IMR-90 (cell line): ENCODE results near the gene PIPOX. TPM values are rescaled to one million over a fixed set of nuclear protein-coding genes. Genes with fewer than 3 reads are reported as not detected.

Experiments used
- ATAC-seq: fragments of 200-7000 bp; cut with Tn5 transposase; 2 replicates; pipeline ENCODE4 v1.9.1; 2020; ENCODE audit warnings: low read depth, mild to moderate bottlenecking, moderate library complexity
- BruUV-seq: library from RNA; stranded (reverse); fragments of 400-500 nt; replicated peaks from 2 replicates; lab custom pipeline; 2021; lab: Mats Ljungman, UMichigan
- CTCF ChIA-PET: fragments of 300-600 bp; formaldehyde crosslinking; extraction: SDS; loops from one replicate; lab custom pipeline; 2021; ENCODE audit warnings: antibody characterized with exemption; lab: Yijun Ruan, JAX
- POLR2A ChIA-PET: fragments of 300-600 bp; sonication (Branson Sonifier 250); formaldehyde crosslinking; loops from one replicate; lab custom pipeline; 2022; ENCODE audit warnings: antibody characterized with exemption; ENCODE audit not compliant: unreplicated experiment; lab: Charles Lee
- DNase-seq: peaks from one replicate; pipeline ENCODE4 v3.0.0; 2013
- H2AFZ ChIP-seq: replicated peaks from 2 replicates; pipeline ENCODE3; 2013; ENCODE audit warnings: low read length, mild to moderate bottlenecking; ENCODE audit not compliant: poor library complexity
- H2AK5ac ChIP-seq: 2 replicates; pipeline ENCODE4 v1.6.1; 2013; ENCODE audit warnings: low read depth, low read length, inconsistent platforms
- H2AK9ac ChIP-seq: replicated peaks from 2 replicates; pipeline ENCODE3; 2013; ENCODE audit warnings: mild to moderate bottlenecking, low read depth, low read length, moderate library complexity; ENCODE audit not compliant: poor library complexity
- H2BK120ac ChIP-seq: 2 replicates; pipeline ENCODE4 v1.6.1; 2013; ENCODE audit warnings: low read depth, low read length, inconsistent platforms
- H2BK15ac ChIP-seq: 3 replicates; pipeline ENCODE4 v1.6.1; 2013; ENCODE audit warnings: low read depth, low read length, inconsistent platforms
- H2BK20ac ChIP-seq: 2 replicates; pipeline ENCODE4 v1.6.1; 2013; ENCODE audit warnings: low read depth, mild to moderate bottlenecking, inconsistent platforms, low read length, moderate library complexity
- H2BK5ac ChIP-seq: 2 replicates; pipeline ENCODE4 v1.6.1; 2013; ENCODE audit warnings: mild to moderate bottlenecking, low read depth, low read length, inconsistent platforms; ENCODE audit not compliant: poor library complexity, severe bottlenecking
- H3K14ac ChIP-seq: replicated peaks from 2 replicates; pipeline ENCODE4 v1.6.1; 2013; ENCODE audit warnings: low read depth, low read length, inconsistent platforms
- H3K18ac ChIP-seq: 2 replicates; pipeline ENCODE4 v1.6.1; 2013; ENCODE audit warnings: low read depth, low read length, control low read depth
- H3K23ac ChIP-seq: 2 replicates; pipeline ENCODE4 v1.6.1; 2013; ENCODE audit warnings: low read depth, low read length, inconsistent platforms
- H3K27ac ChIP-seq: 2 replicates; pipeline ENCODE4 v1.5.1; 2013; ENCODE audit warnings: mild to moderate bottlenecking, control low read depth, low read length; ENCODE audit not compliant: insufficient read depth
- H3K27me3 ChIP-seq: 2 replicates; pipeline ENCODE4 v1.6.1; 2013; ENCODE audit warnings: low read length; ENCODE audit not compliant: control insufficient read depth, insufficient read depth
- H3K36me3 ChIP-seq: 2 replicates; pipeline ENCODE4 v1.6.1; 2013; ENCODE audit warnings: low read length, mixed read lengths; ENCODE audit not compliant: control insufficient read depth, insufficient read depth
- H3K4ac ChIP-seq: 2 replicates; pipeline ENCODE4 v1.6.1; 2013; ENCODE audit warnings: low read depth, low read length, inconsistent platforms
- H3K4me1 ChIP-seq: 2 replicates; pipeline ENCODE4 v1.6.1; 2013; ENCODE audit warnings: low read length, mixed read lengths; ENCODE audit not compliant: control insufficient read depth, insufficient read depth
- H3K4me2 ChIP-seq: 2 replicates; pipeline ENCODE4 v1.6.1; 2013; ENCODE audit warnings: low read depth, mild to moderate bottlenecking, control low read depth, low read length, moderate library complexity
- H3K4me3 ChIP-seq: 2 replicates; pipeline ENCODE4 v1.5.1; 2013; ENCODE audit warnings: low read depth, mild to moderate bottlenecking, control low read depth, low read length, moderate library complexity; ENCODE audit not compliant: insufficient read depth
- H3K56ac ChIP-seq: 2 replicates; pipeline ENCODE4 v1.6.1; 2013; ENCODE audit warnings: low read length, inconsistent platforms; ENCODE audit not compliant: insufficient read depth; ENCODE audit errors: extremely low read depth
- H3K79me1 ChIP-seq, 2 experiments: 2 replicates each; pipeline ENCODE4 v1.6.1; 2013; ENCODE audit warnings: low read length in 2 of 2, inconsistent platforms in 1 of 2, low read depth in 1 of 2
- H3K9ac ChIP-seq: 2 replicates; pipeline ENCODE4 v1.6.1; 2013; ENCODE audit warnings: low read depth, low read length, control low read depth
- H3K9me1 ChIP-seq: 2 replicates; pipeline ENCODE4 v1.6.1; 2013; ENCODE audit warnings: low read length, inconsistent platforms; ENCODE audit not compliant: insufficient read depth
- H3K9me3 ChIP-seq: 2 replicates; pipeline ENCODE4 v1.6.1; 2013; ENCODE audit warnings: low read length; ENCODE audit not compliant: control insufficient read depth, insufficient read depth
- H4K20me1 ChIP-seq: 2 replicates; pipeline ENCODE4 v1.6.1; 2013; ENCODE audit warnings: low read length, inconsistent platforms; ENCODE audit not compliant: insufficient read depth
- H4K5ac ChIP-seq: 2 replicates; pipeline ENCODE4 v1.6.1; 2013; ENCODE audit warnings: mild to moderate bottlenecking, low read depth, low read length, control low read depth
- H4K8ac ChIP-seq, 2 experiments: 2 replicates each; pipeline ENCODE4 v1.6.1; 2013; ENCODE audit warnings: low read depth in 2 of 2, low read length in 2 of 2, control low read depth in 1 of 2, inconsistent platforms in 1 of 2
- H4K91ac ChIP-seq: 2 replicates; pipeline ENCODE4 v1.6.1; 2013; ENCODE audit warnings: low read depth, low read length, inconsistent platforms; ENCODE audit not compliant: insufficient read depth
- BHLHE40 ChIP-seq: fragments of 150-350 bp; IDR thresholded peaks from 2 replicates; pipeline ENCODE4 v1.6.1; 2016; ENCODE audit warnings: mild to moderate bottlenecking, low read depth, low read length
- CEBPB ChIP-seq: IDR thresholded peaks from 2 replicates; pipeline ENCODE4 v1.6.1; 2012; ENCODE audit warnings: low read depth, low read length, improper control_type of control experiment
- CHD1 ChIP-seq: IDR thresholded peaks from 2 replicates; pipeline ENCODE4 v1.6.1; 2012; ENCODE audit warnings: low read depth, low read length, improper control_type of control experiment
- ELK1 ChIP-seq: fragments of 150-350 bp; IDR thresholded peaks from 2 replicates; pipeline ENCODE4 v1.6.1; 2016; ENCODE audit warnings: low read depth, mild to moderate bottlenecking, low read length, moderate library complexity, borderline replicate concordance
- FOS ChIP-seq: fragments of 150-350 bp; IDR thresholded peaks from 2 replicates; pipeline ENCODE4 v1.6.1; 2016; ENCODE audit warnings: low read depth, low read length
- MAFK ChIP-seq: IDR thresholded peaks from 2 replicates; pipeline ENCODE4 v1.6.1; 2012; ENCODE audit warnings: low read depth, low read length, improper control_type of control experiment
- MAZ ChIP-seq: IDR thresholded peaks from 2 replicates; pipeline ENCODE4 v1.6.1; 2012; ENCODE audit warnings: low read depth, mild to moderate bottlenecking, low read length, improper control_type of control experiment, moderate library complexity, borderline replicate concordance
- MXI1 ChIP-seq: IDR thresholded peaks from 2 replicates; pipeline ENCODE4 v1.6.1; 2012; ENCODE audit warnings: low read depth, mild to moderate bottlenecking, low read length, moderate library complexity, borderline replicate concordance
- POLR2A ChIP-seq: IDR thresholded peaks from 2 replicates; pipeline ENCODE4 v1.6.1; 2012; ENCODE audit warnings: mild to moderate bottlenecking, low read depth, low read length
- RAD21 ChIP-seq: IDR thresholded peaks from 2 replicates; pipeline ENCODE4 v1.6.1; 2012; ENCODE audit warnings: low read length, improper control_type of control experiment
- RCOR1 ChIP-seq: IDR thresholded peaks from 2 replicates; pipeline ENCODE4 v1.6.1; 2012; ENCODE audit warnings: mild to moderate bottlenecking, low read length, improper control_type of control experiment; ENCODE audit not compliant: insufficient replicate concordance
- RFX5 ChIP-seq: IDR thresholded peaks from 2 replicates; pipeline ENCODE4 v1.8.0; 2012; ENCODE audit warnings: low read depth, mild to moderate bottlenecking, low read length, moderate library complexity
- SMC3 ChIP-seq: fragments of 150-350 bp; IDR thresholded peaks from 2 replicates; pipeline ENCODE4 v1.6.1; 2016; ENCODE audit warnings: low read depth, mild to moderate bottlenecking, antibody characterized with exemption, low read length, moderate library complexity
- WGBS, 2 experiments: methylation state at CpG; one replicate each; pipeline versions ENCODE4 v1.1.5 to v1.1.7; 2013; ENCODE audit warnings: missing lambda C conversion rate in 2 of 2; ENCODE audit not compliant: insufficient read length in 1 of 2; ENCODE audit errors: extremely low coverage in 2 of 2; 5-methylcytosine and 5-hydroxymethylcytosine counted together
- dilution Hi-C: fragments of 300-500 bp; cut with HindIII; formaldehyde crosslinking; loops from one replicate; pipeline ENCODE4 v1.14.3; 2018; ENCODE audit warnings: low sequenced_read_pairs; ENCODE audit not compliant: unreplicated experiment
- in situ Hi-C: fragments of 300-500 bp; cut with MboI; formaldehyde crosslinking; loops from 3 replicates; pipeline ENCODE4 v1.14.3; 2019; ENCODE audit warnings: low sequenced_read_pairs, inconsistent platforms, mixed read lengths
- intact Hi-C: fragments of 100-400 bp; cut with micrococcal nuclease; formaldehyde crosslinking; loops from 2 replicates; pipeline ENCODE4 v1.10.0; 2022
- polyA plus RNA-seq, 3 experiments: library from polyadenylated mRNA; depleted of rRNA; stranded (reverse); fragments of >200 nt; gene quantifications; 2 replicates each; pipeline ENCODE4 v1.2.3, GENCODE V29; 2012; ENCODE audit warnings: low replicate concordance in 1 of 3
- total RNA-seq: library from RNA; depleted of rRNA; stranded (reverse); fragments of >200 nt; gene quantifications from 2 replicates; pipeline ENCODE4 v1.2.3, GENCODE V29; 2012
- TF ChIP-seq, protein P1 (sequence below): conservative IDR thresholded peaks from 2 replicates; pipeline ENCODE4 v1.5.1; 2012; ENCODE audit warnings: mild to moderate bottlenecking, low read depth, low read length, improper control_type of control experiment

The PIPOX gene
- total and polyA plus RNA-seq, 2 of the 4 experiments (the other 2 are of a cell fraction) = 0.43 to 1.3 TPM

GRCh38 chr17:29077320-29077719 is 34.4 kb downstream of the PIPOX start:
- in situ Hi-C loops (no loop called here), dilution Hi-C loops (no loop called here), intact Hi-C loops (no loop called here)
- no TSS peak for BruUV-seq
- Histone ChIP-seq H3K27ac (no peak overlapping the region), H3K79me1 (no peaks in the 10 kb centered on the region), H3K36me3 (peaks cover 43% of the 10 kb centered on the region), H3K27me3 (peaks cover 2% of the 10 kb centered on the region; the same call in 1 of the 2 replicates), H3K4me2 (no peak overlapping the region), H3K4me1 (no peaks in the 10 kb centered on the region), H3K56ac (no peak overlapping the region), H3K23ac (no peak overlapping the region), H3K9me3 (no peaks in the 10 kb centered on the region), H2AFZ (no peak overlapping the region), H4K8ac (no peak overlapping the region), H3K9ac (no peak overlapping the region), H3K9me1 (0 out of 2 replicates have a peak, but pooled peaks cover 1% of the 10 kb centered on the region), H3K4ac (no peak overlapping the region), H3K14ac (no peak overlapping the region), H2BK120ac (no peak overlapping the region), H4K20me1 (no peaks in the 10 kb centered on the region; the same call in 1 of the 2 replicates), H2AK9ac (no peak overlapping the region), H2AK5ac (no peak overlapping the region), H4K91ac (no peak overlapping the region), H3K18ac (no peak overlapping the region), H2BK15ac (no peak overlapping the region), H4K5ac (no peak overlapping the region), H2BK5ac (no peak overlapping the region), H2BK20ac (no peak overlapping the region), H3K4me3 (no peak overlapping the region)
- POLR2A ChIA-PET = no interaction called here
- 70% methylated on average over 2 of the region's 7 CpGs; no CpG with 5 or more reads in 1 of the 2 experiments for WGBS, 2 experiments
- TF ChIP-seq FOS (no peak), MAFK (no peak), CHD1 (no peak), RFX5 (no peak), ELK1 (no peak), SMC3 (no peak), POLR2A (no peak), MAZ (no peak), RCOR1 (no peak), BHLHE40 (no peak), RAD21 (no peak), CEBPB (no peak), MXI1 (no peak)
- TF ChIP-seq, protein P1, sequence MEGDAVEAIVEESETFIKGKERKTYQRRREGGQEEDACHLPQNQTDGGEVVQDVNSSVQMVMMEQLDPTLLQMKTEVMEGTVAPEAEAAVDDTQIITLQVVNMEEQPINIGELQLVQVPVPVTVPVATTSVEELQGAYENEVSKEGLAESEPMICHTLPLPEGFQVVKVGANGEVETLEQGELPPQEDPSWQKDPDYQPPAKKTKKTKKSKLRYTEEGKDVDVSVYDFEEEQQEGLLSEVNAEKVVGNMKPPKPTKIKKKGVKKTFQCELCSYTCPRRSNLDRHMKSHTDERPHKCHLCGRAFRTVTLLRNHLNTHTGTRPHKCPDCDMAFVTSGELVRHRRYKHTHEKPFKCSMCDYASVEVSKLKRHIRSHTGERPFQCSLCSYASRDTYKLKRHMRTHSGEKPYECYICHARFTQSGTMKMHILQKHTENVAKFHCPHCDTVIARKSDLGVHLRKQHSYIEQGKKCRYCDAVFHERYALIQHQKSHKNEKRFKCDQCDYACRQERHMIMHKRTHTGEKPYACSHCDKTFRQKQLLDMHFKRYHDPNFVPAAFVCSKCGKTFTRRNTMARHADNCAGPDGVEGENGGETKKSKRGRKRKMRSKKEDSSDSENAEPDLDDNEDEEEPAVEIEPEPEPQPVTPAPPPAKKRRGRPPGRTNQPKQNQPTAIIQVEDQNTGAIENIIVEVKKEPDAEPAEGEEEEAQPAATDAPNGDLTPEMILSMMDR = no peak
- CTCF ChIA-PET = interaction anchor here (1.2 to 1.4 kb wide), 2 partner anchors 40 to 111 kb away, joined by 3 read pairs; no protein-coding TSS in a partner anchor
- no peak for ATAC-seq
- no peak for DNase-seq
